GM12892 (cell line): ENCODE results near the gene KLK2.

Source experiments
- POLR2AphosphoS5 ChIP-seq: IDR thresholded peaks from 2 replicates; pipeline ENCODE4 v1.6.1; 2011; ENCODE audit warnings: low read depth, low read length, control low read depth
- TAF1 ChIP-seq: IDR thresholded peaks from 2 replicates; pipeline ENCODE4 v1.6.1; 2011; ENCODE audit warnings: low read depth, mild to moderate bottlenecking, control low read depth, low read length, borderline replicate concordance

DNA sequence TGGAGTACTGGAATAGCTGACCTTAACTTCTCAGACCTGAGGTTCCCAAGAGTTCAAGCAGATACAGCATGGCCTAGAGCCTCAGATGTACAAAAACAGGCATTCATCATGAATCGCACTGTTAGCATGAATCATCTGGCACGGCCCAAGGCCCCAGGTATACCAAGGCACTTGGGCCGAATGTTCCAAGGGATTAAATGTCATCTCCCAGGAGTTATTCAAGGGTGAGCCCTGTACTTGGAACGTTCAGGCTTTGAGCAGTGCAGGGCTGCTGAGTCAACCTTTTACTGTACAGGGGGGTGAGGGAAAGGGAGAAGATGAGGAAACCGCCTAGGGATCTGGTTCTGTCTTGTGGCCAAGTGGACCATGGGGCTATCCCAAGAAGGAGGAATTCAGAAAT is 12.2 kb upstream of the KLK2 start:
- TF ChIP-seq POLR2AphosphoS5 (no peak), TAF1 (no peak)
